HG03457 (cell line): ENCODE measurements around the gene PTPRE.

Experiments used
- ATAC-seq: cut with Tn5 transposase; IDR thresholded peaks from one replicate; pipeline ENCODE4 v1.9.1; 2021; ENCODE audit warnings: moderate number of reproducible peaks; ENCODE audit not compliant: unreplicated experiment

The PTPRE gene

DNA sequence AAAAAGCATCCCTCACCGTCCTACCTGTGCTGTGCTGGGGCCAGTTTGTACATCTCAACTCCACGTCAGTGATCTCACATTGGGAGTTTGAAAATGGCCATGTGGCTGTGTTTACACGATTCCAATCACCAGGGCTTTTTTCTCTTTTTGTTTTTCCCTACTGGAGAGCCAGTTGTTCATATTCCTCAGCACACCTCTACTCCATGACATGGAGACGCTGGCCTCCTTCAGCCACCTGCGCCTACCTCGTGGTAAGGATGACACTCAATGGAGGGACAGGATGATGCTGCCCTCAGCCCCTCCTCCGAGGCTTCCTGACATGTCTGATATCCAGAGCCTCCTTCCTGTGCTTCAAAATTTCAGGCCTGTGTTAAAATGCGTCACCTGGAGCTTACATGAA is 24.5 kb upstream of the PTPRE start:
- ATAC-seq, result no peak

DNA sequence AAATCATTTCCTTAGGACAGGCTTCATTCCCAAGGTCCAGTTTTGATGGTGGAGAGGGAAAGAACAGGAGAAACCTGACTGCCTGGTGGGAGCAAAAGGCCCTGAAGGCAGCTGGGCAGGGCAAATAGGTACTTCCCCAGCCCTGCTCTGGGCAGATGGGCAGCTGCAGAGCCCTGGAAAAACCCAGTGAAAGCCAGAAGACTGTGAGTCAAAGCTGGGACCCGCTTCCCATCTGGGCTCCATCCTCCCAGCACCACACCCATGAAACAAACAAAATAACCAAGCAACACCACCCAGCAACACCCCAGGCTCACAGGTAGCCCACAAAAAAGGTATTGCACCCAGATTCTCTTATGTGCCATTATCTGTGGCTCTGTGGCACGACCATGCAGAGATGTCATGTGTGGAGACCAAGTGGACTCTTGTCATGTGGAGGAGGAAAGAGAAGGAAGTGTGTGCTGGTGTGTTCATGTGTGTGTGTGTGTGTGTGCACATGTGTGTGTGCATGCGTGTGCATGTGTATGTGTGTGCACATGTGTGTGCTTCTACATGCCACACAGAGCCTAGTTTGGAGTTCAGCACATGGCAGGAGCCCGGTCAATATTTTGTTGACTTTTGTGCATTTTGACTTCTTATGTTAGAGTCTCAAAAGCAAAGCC is 24.0 kb upstream of the PTPRE start:
- ATAC-seq, result no peak

DNA sequence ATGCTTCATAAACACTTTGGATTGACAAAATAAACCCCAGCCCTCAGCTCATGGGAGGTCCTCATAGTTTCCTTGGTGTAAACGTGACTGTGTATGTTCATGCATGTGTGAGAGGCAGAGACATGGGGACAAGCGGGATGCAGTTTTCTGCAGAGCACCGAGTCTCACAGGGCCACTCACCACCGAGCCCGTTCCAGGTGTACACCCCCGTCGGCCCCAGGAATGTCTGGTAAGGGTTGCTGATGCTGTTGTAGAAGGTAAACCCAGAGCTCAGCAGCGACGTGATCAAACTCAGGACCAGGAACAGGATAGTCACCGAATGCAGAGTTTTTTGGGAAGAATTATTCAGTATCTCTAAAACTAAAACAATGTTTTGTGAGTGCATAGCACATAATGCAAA is 23.4 kb upstream of the PTPRE start:
- ATAC-seq, result no peak

DNA sequence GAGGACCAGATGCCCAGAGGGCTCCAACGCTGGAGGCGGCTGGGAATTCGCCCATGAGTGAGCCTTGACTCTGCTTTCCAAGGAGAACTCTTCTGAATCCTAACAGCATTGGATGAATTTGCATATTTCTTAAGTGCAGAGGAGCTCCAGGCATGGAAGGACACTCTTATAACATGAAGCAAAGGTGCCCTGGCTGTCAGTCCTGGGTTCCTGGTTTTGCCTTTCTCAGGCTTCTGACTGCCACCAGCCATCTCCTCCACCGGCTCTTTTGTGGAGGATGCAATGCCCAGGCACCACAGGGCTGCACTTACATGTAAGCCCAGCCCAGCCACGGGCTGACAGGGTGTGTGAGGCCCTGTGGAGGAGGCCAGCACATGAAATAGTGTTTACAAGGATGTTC is 22.4 kb upstream of the PTPRE start:
- ATAC-seq, result no peak

DNA sequence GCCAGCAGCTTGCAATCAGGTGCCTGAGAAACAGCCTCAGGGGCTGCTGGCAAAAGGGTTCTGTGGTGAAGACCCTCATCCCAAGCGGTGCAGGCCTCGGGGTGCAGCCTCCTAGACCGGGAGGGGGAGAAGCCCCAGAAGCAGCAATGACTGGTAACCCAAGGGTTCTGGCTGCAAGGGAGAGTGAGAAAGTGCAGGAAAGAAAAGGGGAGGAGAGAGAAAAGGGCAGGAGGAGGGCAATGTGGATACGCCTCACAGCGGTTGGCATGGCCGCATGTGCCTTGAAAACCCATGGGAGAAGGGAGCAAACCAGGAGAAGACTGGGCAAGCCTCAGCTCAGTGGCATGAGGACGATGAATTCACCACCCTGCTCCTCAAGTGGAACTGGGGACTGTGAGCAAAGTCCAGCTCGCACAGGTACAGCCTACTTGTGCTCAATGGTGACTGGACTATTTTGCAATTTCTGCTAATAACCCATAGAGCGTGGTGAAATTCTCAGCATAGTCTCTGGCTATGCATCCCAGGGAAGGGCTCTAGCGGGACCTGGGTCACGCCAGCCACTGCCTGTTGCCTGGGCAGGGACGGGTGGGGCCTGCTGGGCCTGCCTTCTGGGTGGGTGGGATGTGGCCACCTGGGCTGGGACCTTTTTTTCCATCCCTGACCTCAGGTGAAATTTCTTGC is 20.4 kb upstream of the PTPRE start:
- ATAC-seq, result no peak

DNA sequence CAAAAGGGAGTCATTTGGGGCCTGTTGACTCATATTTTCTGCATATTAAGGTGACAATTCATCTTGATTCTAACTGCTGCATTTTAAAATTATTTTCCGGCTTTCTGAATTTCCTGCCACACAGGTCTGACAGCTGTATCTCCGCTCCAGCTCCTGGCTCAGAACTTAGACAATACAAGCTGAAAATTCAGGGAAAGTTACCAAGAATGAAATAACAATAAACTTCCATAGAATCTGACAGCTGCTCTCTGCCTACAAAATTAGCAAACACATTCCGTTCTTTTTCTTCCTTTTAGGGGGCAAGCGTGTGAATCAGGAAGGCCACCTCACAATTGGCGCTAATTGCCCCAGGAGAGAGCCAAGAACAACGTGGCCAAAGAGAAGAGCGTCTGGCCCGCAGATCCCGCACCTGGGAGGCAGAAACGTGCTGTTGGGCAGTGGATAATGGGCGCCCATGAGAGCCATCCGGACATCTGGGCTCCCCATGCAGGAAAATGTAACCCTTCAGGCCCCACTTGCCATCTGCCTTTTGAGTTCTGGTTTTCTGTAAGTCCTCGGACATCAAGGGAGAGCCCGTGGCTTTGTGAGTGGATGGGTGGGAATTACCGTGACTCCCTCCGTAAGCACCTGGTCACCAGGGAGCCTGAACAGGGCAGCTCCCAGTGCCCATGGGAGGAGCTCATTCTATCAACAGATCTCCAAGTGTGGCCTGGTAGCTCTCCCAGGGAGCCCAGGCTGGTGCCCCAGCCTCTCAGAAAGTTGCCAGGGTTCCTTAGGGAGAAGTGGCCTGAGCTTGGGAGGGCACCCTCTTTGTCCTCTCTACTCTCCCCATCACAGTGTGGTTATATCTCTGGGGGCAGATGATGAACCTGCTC is 19.1 kb upstream of the PTPRE start:
- ATAC-seq, result no peak

DNA sequence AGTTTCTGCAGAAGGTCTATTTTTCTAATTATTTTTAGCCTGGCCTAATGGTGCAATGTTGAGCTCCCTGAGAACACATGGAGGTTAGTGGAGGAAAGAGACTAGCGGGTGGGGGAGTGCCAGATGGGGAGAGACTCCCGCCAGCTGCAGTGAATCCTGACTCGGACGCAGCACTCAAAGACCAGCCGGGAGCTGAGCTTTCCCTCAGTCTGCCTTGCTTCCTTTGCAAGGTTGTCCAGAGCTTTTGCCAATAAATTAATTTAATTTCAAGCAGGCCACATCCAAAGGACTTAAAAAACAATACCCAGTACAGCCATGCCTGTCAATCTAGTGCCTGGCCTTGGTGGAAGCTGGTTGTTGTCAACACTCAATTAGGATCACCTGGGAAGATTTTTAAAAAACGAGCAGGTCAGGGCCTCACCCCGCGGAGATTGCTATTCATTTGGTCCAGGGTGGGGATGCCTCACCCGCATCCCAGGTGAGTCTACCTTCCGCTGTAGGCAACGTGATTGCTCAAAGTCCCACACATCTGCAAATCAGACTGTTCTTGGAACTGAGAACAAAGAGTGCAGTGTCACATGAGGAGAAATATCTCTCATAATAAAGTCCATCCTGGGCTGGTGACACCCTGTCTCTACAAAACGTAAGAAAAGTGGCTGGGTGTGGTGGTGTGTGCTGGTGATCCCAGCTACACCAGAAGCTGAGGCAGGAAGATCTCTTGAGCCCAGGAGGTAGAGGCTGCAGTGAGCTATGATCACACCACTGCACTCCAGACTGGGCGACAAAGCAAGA is 18.2 kb upstream of the PTPRE start:
- no peak for ATAC-seq

DNA sequence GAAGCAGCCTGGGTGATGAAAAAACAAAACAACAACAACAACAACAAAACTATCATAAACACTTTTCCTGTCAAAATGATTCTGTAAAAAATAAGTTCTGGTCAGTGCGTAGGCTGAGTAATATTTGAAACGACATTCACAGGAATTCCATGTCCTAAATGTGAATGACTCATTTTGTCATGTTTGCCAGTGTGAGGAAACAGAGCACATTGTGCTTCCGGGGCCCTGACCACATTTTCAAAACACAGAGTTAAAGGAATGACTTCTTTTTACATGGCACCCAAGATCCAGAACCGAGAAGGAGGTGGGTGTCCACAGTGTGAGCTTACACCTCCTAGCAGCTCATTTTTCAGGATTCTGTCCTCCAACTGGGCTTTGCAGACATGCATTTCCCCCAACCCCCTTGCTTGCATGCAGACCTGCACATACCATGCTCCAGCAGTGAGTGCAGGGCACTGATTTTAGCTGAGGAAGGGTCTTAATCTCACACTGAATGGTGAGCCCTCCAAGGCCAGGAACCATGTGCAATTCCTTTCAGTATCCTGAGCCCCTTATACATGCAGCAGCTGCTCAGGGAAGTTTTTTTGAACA is 17.2 kb upstream of the PTPRE start:
- no peak for ATAC-seq

DNA sequence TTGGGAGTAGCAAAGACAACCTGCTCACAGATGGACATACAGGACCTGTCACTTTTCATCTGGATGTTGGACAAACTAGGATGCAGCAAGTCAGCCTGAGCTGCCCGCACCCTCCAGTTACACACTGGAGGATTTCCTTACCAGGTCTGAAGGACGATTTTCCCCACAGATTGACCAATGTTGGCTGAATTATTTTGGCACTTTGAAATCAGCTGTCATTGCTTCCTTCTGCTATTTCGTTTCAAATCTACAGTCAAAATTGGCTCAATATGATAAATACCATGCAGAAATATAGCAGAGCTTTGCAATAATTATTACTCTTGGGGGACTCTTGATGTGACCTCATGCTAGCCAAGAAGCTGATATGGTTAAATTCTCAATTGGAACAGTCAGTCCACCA is 16.7 kb upstream of the PTPRE start:
- no peak for ATAC-seq

DNA sequence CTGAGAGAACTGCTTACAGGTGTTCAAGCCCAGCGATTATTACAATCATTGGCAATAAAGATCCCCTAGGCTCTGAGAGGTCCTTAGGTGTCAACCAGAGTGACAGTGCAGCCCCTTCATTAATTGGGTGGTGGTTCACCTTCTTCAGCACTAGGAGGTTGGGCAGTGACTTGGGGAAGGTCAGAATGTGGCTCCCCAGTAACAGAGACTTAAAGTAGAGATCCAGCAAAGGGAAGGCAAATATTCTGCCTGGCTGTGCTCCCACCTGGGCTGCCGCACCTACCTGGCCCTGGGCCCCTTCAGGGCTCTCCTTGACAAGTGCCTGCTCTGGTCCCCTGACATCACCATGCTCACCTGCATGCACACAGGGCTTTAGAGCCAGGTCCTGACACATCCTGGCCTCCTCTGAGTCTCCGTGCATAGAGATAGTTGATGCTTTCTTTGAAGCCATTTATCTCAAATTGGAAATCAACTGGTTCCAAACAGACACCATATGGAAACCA is 16.0 kb upstream of the PTPRE start:
- no peak for ATAC-seq

DNA sequence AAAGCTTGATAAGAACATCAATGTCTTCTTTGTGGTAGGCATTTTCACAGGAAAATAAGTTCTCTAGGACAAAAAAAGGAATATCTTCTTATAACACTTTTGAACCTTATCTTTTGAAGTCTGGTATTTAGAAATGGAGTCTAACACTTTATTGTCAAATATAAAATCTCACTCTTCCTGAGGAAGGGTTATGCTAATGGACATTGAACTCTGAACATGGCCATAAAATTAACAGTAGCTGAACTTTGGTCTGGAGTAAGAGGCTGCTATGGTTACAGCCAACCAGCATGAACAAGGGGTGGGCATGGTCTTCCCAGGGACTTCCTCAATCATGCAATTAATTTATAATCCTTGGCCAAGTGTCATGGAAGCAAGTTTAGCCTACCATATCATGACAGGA is 14.2 kb upstream of the PTPRE start, which contains the start of gene CLRN3:
CLRN3 (minus strand) TSS at position 199 of the 400 bp plus-strand sequence; CDS start at position 42, 157 bp downstream.
- no peak for ATAC-seq

DNA sequence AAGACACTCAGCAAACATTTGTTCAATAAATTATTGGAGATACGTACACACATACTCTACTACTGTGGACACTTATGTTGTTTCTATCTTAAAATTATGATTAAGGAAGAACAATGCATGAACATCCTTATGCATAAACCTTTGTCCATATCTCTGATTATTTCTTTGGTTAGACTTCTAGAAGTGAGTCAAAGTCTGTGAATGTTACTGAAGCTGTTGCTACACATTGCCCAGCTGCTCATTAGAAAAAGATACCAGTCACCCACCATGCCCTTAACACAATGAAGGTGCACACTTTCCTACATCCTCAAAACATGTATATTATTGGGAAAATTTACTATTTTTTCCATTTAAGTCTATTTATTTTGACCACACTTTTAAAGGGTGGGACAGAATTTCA is 12.8 kb upstream of the PTPRE start:
- ATAC-seq, result no peak

DNA sequence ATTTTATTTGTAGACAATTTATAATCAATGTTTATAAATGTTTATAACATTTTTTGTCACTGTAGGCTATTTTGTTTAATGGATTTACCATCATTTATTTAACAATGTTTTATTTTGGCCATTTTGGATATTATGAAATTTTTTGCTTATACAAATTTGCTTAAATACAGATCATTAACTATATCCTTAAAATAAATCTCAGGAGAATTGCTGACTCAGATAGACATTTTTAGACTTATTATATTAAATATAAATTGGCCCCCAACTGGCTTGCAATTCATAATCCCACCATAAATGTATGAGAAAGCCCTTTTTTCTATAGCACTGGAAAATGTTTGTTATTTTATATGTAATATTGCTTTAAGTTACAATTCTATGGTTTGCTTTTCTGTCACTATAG is 10.3 kb upstream of the PTPRE start:
- no peak for ATAC-seq

DNA sequence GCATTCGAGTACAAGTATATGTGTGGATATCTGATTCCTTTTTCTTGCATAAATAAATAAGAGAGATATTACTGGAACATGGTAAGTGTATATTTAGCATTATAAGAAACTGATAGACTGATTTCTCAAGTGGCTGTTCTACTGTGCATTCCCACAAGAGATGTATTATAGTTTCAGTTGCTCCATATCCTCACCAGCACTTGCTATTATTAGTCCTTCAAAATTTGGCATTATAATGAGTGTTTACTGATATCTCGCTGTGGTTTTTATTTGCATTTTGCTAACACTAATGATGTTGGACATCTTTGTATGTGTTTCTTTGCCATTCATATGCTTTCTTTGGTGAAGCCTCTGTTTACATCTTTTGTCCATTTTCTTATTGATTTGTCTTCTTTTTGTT is 9.7 kb upstream of the PTPRE start:
- ATAC-seq, result no peak

DNA sequence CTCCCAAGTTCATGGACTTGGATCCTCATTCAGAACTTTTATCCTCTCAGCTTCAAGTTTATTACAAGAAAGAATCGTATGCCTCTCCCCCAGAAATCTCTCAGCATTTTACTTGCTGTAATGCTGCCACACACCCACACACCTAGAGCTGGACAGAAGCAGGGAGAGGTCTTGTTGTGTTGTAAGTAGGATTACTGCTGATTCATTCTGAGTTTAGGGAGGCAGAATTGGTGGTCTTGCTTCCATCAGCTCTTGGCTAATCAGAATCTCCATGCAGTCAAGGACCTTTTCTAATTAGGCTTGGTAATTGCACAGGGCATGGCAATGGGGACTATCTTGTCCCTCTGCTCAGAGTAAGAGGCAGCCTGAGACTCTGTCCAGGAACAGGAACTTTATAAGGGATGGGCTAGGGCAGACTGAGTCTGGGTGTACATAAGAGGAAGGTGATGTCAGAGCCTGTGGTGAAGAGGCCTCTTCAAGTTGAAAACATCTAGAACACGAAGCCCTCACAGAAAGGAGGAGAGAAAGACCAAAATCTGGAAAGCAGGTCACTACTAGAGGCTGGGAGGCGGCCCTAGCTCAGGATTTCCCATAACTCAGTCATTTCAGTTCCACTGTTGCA is 7.0 kb upstream of the PTPRE start:
- ATAC-seq, result no peak

DNA sequence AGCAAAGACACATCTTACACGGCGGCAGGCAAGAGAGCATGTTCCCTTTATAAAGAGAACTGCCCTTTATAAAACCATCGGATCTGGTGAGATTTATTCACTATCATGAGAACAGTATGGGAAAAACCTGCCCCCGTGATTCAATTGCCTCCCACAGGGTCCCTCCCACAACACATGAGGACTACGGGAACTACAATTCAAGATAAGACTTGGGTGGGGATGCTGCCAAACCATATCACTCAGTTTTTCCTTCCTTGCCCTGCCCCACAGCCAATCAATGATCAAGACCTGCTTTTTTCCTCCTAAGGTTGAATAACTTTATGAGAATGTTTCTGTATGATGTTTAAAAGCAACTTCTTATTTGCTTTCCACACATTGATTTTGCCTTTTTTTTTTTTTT is 3.1 kb upstream of the PTPRE start:
- ATAC-seq, result no peak

DNA sequence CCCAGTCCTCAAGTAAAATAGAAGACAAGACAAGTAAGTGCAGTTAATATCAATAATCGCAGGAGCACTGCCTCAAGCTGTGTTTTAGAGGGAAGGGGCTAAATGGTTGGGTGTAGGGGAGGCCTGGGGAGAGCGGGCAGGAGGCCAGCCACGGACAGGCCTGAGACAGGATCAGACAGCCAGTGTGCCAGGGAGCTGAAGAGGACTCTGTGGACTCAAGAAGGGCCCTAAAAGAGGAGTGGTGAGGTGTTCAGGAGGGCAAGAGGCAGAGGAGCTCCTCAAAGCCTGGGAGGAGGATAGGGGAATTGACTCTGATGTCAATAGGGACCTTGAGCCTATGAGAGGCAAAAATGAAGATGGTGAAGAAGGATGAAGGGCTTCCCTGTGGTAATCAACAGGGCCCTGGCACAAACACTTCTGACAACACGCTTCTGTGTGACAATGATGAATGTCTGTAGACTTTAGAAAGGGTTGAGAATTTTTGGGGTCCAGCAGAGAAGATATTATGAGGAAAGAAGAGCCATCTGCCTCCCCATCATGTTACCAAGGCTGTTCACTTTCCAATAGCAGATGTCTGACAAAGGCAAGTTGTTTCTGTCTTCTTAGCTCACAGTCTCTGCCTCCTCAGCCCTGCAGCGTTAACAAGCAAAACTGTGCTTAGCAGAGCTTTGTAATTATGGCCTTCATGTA is 2.4 kb upstream of the PTPRE start:
- ATAC-seq, result no peak

DNA sequence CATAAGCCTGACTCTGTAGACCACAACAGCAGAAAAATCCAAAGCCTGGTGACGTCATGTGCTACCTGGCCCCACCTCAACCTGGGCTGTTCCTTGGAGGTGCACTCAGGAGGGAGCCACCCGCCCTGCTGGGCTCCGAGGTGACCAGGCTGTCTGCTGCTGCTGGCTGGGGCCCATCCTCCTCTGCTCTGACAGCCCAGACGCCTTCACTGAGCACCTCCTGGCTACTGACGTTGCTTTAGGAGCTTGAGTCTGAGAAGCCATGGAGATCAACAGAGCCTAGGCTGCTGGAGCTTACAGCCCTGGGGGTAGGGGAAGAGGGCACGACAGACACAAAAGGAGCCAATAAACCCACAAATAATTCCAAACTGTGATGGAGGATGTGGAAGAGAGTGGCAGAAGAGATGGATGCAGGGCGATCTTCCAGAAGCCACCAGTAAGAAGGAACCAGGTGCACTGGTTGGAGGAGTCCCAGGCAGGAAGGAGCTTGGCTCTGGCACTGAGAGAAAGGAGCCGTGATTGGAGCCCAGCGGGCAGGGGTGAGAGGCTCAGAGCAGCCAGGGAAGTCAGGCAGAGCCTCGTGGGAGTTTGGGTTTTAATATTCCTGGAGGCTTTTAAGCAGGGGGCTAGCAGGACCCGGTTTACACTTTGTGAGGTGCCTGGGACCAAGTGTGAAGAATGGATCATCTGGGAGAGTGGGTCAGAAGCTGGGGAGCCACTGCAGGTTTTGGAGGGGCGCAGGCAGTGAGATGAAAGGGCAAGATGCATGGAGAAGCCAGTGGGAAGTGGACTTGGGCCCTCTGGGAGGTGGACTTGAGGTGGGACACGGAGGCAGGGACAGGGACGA is 1.7 kb upstream of the PTPRE start:
- ATAC-seq, result no peak

DNA sequence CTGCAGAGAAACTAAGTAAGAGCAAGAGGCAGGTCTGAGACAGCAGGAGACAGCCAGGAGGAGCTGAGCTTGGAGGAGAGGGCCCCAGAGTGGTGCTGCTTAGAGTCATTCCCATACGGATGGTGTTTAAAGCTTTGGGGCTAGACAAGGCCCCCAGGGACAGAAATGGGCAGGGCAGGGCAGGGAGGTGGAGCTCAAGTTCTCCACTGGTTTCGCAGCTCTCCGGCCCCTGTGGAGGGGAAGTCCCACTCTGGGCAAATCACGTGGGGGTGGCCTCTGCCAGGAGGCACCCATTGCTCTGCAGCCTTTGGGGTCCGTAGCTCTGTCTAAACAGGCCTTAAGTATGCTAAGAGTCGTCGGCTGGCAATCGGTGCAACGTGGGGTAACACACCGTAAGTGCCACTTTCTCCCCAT is 1.0 kb upstream of the PTPRE start:
- no peak for ATAC-seq
